GM12873 (cell line): Measurements from ENCODE around the gene DLGAP1.

Experiments used
- CTCF ChIP-seq: IDR thresholded peaks from 2 replicates; pipeline ENCODE4 v1.5.1; 2012; ENCODE audit warnings: low read depth, mild to moderate bottlenecking, moderate library complexity, low read length, control low read depth; ENCODE audit not compliant: insufficient read depth; ENCODE audit errors: missing control alignments

Gene DLGAP1

GRCh38 chr18:4406856-4407255 lies 48.3 kb downstream of the DLGAP1 start:
- TF ChIP-seq CTCF: no peak

DNA sequence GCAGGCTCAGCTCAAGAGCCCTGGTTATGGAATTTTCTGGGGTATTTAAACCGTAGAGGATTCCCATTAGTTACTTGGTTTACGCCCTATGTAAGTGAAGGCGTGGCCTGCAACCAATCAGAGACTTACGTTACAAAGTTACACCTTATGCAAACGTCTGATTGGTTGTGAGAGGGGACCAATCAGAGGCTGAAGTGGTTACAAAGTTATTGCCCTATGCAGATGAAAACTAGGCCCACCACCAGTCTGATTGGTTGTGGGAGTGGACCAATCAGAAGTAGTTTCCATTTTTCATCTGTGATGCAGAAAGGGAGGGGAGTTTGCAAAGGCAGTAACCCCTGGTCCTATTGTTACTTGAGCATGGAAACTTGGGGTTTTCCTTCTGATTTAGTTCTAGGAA lies 49.1 kb downstream of the DLGAP1 start:
- TF ChIP-seq CTCF: no peak

GRCh38 chr18:4403836-4404235 lies 51.3 kb downstream of the DLGAP1 start:
- TF ChIP-seq CTCF: no peak

GRCh38 chr18:4400911-4401310 lies 54.2 kb downstream of the DLGAP1 start:
- TF ChIP-seq CTCF: no peak

DNA sequence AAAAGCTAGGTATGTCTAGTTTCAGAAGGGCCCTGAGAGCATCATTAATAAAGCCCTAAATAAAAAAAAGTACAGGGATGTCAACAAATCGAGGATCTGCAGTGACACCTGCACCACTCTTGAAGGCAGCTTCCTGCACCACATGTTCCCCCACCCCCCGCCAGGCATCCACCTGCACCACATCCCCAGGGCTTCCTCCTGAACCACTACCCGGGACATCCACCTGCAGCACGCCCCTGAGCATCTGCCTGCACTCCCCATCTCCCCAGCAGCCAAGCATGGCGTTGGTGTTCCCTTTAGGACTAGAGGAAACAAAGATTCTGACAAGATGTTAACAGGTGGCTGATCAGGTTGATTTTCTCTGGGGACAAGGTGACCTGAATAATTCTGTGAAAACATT lies 55.2 kb downstream of the DLGAP1 start:
- TF ChIP-seq CTCF: no peak

DNA sequence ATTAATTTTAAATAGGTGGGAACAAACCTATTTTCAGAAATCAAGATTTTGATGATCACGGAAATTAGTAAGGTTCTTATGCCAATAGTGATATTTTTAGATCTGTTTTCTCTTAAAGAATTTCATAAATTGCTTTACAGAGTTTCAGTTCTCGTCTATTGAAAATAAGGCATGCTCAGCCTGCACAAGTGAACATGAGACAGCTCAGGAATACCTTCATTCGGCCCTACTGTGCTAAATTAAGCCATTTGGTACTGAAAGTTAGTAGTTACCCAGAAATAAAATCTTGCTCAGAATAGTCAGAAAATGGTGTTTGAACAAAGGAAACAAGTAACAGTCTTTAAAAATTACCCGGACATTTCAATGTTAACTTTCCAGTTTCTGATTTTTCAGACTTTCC lies 60.4 kb downstream of the DLGAP1 start:
- TF ChIP-seq CTCF: no peak

DNA sequence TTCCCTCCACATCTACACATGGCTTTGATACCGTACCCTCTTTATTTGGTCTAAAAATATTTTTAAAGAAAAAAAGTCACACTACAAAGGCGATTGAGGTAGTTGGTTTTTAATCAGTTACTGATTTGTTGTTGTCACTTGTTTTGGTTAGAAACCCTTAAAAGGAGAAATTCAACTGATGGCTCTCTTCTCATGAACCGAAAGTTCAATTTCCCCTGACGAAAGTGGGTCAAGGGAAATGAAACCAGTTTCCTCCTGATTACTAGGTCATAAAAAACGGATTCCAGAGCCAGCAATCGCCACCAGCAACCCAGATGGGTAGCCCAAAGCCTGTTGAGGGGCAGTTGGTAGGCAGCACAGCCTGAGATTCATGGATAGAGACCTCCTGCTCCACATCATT lies 63.2 kb downstream of the DLGAP1 start:
- no peak for TF ChIP-seq CTCF

GRCh38 chr18:4385876-4386275 lies 69.2 kb downstream of the DLGAP1 start:
- TF ChIP-seq CTCF: no peak
